GM18498 (cell line): ENCODE results near the gene P4HTM.
A peak's percentile ranks its signal among the peaks of the same experiment; 100 is the strongest.

Experiments used
- ATAC-seq: cut with Tn5 transposase; IDR thresholded peaks from one replicate; pipeline ENCODE4 v1.9.1; 2021; ENCODE audit warnings: mild to moderate bottlenecking, moderate library complexity; ENCODE audit not compliant: unreplicated experiment

The P4HTM gene

DNA sequence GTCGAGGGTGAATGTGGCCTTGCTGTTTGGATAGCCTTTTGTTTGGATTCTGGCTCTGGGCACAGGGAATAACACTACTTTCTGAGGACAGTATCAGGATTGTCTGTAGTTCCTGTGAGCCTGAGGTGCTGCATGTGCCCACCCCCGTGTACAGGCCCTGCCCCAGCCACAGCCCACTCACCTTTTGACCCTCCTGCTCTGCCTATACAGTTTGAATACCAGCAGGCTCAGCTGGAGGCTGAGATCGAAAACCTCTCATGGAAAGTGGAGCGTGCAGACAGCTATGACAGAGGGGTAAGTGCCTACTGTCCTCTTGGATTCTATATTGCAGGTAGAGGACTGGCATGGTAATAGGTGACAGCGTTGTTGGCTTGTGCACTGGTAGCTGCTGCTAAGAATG lies 7.4 kb upstream of the P4HTM start:
- ATAC-seq: no peak

- ATAC-seq: no peak
Measured at GRCh38 chr3:48983096-48983495, 6.9 kb upstream of the P4HTM start.

- no peak for ATAC-seq
Measured at GRCh38 chr3:48984663-48985062, 5.4 kb upstream of the P4HTM start.

GRCh38 chr3:48985831-48986376 lies 4.1 kb upstream of the P4HTM start:
- ATAC-seq: no peak

DNA sequence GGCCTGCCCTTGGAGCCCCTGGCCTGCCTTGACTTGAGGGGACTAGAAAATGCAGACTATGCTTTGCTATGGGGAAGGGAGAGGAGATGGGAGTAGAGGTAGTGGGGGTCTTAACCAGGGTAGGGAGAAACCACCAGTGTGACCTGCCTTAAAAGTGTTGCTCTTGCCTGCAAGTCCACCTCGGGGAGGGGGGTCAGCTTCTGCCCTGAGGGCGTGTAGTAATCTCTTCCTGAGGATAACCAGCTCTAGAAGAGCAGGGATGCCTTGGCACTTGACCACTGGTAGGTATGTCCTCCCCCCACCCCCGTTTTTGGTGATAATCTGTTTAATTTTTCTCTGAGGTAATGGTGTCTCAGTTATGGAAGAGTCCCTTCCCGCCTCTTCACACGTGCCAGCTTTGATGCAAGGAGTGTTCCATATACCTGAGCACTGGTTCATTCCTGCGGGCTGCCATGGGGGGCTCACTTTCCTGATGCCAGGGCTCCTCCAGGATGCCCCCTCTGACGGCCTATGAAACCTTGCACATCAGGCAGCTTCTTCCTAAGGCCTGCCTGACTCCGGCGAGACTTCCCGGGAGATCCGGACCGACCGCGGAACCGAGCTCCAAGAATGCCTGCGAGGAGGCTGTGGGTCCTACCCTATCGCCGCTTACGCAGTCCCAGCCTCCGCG lies 780 bp upstream of the P4HTM start:
- ATAC-seq: no peak

DNA sequence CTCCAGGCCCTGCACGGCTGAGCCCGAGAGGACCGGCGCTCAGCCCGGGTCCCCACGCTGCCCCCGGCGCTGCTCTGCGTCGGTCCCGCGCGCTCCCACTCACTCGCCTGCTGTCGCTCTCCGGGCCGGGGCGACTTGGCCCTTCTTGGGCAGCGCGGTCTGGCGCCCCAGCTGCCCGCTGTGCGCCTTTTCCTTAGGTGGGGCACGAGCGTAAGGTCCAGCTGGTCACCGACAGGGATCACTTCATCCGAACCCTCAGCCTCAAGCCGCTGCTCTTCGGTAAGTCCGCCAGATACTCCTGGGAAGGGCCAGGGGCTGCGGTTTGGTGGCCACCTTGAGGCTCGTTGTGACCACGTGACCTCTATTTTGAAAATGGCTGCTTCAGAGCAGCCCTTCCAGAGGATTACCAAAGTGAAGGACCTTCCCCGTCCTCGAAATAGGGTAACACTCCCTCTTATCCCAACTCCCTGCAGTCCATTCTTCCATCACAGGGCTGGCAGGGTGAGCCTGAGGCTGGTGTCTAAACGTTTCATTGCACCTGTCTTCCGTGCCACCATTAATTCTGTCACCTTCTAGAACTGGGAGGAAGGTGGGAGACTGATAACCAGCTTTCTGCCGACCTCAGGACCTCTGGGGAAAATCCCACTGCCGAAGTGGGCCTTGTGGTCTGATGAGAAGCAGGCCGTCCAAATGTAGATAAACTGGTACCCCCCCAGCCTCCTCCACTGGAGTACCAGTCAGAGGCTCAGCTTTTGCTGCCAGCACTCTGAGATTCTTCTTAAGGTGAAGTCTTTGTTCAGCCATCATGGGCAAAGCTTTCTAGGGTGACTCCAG lies 812 bp downstream of the P4HTM start:
- ATAC-seq: no peak

DNA sequence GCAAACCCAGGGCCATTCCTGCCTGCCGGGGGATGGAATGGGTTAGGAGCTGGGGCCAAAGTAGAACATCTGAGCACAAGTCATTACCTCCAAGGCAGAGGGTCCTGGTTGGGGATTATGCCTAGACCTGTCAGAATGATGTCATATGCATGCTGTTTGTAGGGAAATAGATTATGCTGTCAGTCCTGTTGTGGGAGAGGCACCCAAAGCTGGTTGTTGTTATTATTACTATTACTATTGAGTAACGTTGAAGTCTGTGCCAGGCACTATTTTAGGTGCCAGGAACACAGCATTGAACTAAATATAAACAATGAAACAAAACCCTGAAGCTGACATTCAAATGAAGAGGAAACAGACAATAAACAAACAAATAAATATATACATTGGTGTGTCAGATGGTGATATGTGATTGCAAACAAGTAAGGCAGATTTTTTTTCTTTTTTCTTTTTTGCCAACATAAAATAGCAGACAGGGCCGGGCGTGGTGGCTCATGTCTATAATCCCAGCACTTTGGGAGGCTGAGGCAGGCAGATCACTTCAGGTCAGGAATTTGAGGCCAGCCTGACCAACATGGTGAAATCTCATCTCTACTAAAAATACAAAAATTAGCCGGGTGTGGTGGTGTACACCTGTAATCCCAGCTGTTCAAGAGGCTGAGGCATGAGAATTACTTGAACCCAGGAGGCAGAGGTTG lies 2.0 kb downstream of the P4HTM start:
- no peak for ATAC-seq

GRCh38 chr3:48993834-48994233 lies 3.8 kb downstream of the P4HTM start:
- ATAC-seq: no peak

DNA sequence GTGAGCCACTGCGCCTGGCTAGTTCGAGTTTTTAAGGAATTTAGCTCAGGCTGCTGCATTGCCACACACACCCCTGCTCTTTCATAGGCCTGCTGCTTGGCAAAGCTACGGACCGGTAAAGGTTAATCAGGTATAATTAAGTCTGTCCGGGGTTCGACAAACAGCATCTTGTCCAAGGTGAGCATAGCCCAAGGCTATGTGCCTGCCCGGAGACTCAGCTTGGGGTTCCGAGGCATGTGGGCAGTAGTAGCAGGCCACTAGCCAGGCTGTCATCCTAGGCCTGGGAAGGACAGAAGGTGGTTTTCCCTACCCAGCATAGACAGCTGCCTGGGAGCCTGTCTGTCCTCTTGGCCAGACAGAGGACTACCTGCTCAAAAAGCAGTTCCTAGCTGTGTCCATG lies 6.6 kb downstream of the P4HTM start:
- no peak for ATAC-seq

DNA sequence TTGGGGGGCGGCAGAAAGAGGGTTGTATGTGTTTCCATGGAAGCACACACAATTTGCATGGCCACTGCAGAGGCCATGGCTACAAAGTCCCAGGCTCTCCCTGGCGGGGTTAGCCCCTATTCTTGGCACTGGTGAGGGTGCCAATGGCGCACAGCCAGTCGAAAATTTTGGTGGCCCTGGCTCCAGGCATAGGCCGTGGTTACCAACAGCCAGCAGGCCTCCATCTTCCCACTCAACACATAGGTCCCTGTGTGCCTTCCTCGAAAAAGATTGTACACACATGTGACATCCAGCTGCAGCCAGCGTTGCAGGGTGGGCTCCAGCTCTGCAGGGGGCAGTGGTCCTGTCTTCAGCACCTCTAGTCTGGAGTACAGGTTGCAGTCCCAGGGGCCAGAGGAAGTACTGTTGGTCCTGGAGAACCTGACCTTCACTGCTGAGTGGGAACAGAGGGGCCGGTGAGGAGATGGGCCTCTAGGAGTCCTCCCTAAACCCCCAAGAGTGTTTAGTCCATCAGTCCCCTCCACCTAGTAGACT lies 7.1 kb downstream of the P4HTM start:
- ATAC-seq: no peak

- no peak for ATAC-seq
Measured at GRCh38 chr3:48997714-48998637, 7.9 kb downstream of the P4HTM start.

DNA sequence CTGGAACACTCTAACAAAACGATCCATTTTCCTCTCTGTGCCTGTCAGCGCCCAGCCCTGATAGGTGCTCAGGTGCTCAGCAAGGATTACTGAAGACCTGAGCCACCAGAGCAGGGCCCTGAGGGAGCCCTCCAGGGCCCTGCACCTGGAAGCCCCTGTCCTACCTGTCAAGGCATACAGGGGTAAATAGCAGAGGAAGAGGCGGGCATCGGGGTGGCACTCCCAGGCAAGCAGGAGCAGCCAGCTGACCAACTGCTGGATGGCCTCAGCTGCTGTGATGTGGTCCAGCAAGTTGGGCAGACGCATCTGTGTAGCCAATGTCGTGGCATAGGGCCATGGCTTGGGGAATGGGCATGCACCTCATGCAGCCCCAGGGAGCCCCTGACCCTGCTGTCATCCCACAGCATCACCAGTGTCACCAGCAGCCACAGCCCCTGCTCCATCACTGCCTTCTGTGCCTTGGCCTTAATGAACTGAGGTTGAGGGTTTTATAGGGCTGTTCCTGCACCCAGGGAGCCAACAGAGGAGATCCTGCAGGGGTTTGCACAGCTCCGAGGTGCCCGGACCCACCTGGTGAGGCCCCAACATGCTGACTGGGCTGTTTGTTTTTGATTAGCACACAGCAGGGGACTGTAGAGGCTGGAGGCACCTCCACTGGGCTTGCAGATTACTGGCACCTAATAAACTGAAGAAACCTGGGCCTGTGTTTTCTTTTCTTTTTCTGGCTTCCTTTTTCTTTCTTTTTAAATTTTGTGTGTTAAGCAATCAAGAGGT lies 9.2 kb downstream of the P4HTM start:
- ATAC-seq: no peak

DNA sequence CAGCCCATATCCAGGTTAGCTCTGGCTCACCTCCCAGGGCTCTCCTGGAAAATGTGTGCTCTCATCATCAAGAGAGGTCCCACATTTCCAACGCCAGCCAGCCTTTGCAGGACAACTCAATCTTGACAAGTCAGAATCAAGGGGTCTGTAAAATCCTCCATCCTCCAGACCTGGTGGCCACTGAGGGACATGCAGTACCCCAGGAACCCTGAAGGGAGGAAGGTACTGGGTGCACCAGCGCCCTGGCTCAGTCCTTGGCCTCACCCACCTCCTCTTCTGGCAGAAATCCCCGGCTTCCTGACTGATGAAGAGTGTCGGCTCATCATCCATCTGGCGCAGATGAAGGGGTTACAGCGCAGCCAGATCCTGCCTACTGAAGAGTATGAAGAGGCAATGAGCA lies 11.1 kb downstream of the P4HTM start:
- no peak for ATAC-seq

DNA sequence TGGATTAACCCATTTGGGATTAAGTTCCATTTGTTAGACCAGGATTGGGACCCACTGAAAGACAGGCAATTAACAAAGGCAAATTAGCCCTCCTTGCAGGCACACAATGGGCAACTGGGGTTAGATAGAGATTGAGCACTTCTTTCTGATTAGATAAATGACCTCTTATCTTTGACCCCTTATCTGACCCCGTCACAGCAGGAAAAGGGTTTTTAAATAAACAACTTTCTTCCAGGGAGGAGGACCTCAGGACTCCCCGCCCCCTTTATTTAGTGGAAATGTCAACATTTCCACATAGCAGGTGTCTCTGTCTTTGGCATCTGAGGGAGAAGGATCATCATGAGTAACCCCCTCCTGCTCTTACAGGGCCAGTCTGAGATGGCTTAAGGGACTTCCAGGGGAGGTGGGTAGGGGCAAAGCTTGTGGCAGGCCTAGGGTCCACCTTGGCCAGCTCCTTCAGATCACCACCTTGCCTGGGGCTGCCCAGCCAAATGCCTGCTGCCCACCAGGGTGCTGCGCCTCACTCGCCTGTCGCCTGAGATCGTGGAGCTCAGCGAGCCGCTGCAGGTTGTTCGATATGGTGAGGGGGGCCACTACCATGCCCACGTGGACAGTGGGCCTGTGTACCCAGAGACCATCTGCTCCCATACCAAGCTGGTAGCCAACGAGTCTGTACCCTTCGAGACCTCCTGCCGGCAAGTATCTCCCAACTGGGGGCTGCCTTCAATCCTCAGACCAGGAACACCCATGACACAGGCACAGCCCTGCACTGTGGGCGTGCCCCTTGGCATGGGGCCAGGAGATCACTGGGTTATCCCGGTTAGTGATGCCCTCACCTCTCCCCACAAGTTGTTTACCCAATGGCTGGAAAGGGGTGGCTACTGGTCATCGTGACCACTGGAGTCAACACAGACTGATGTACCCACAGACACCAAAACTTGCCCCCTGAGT lies 14.6 kb downstream of the P4HTM start:
- ATAC-seq: no peak

GRCh38 chr3:49005303-49005680 lies 15.3 kb downstream of the P4HTM start:
- ATAC-seq: no peak

DNA sequence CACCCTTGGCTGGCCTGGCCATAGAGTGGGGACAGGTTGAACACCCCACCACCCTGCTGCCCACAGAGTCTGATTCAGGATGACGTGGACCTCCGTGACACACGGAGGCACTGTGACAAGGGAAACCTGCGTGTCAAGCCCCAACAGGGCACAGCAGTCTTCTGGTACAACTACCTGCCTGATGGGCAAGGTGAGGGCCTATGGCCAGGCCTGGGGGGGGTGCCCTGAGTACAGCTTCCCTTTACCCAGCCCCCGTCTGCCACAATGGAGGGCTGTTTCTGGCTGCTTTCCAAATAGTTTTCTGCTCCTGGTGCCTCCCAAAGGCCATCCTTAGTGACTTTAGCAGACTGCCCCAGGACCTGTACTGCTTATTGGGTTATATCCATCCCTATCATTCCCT lies 16.0 kb downstream of the P4HTM start:
- no peak for ATAC-seq

DNA sequence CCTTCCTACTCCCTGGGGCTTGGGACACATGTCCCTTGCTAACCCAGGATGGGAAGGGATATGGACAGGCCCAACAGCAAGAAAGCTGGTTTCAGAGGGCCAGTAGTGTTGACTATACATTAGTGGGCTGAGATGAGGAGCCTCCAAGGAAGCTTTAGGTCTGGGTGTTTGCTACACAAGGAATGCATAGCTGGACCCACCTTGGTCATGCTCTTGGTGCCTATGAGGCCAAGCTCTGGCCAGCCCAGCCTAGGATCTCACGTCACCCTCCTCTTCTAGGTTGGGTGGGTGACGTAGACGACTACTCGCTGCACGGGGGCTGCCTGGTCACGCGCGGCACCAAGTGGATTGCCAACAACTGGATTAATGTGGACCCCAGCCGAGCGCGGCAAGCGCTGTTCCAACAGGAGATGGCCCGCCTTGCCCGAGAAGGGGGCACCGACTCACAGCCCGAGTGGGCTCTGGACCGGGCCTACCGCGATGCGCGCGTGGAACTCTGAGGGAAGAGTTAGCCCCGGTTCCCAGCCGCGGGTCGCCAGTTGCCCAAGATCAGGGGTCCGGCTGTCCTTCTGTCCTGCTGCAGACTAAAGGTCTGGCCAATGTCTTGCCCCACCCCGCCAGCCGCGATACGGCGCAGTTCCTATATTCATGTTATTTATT lies 16.5 kb downstream of the P4HTM start:
- ATAC-seq: peak; percentile 9
